HG03064 (cell line): ENCODE measurements around the gene GABRG3.
"Not testable (repeated sequence)": the region's sequence is repeated elsewhere in the genome, so short reads cannot be mapped to it uniquely, and the experiment has no call there.

Experiments
- ATAC-seq: cut with Tn5 transposase; IDR thresholded peaks from one replicate; pipeline ENCODE4 v1.9.1; 2021; ENCODE audit warnings: low read depth; ENCODE audit not compliant: unreplicated experiment

Gene GABRG3

GRCh38 chr15:27166917-27167316 is 195.9 kb downstream of the GABRG3 start:
- no peak for ATAC-seq

- ATAC-seq = no peak
Observed at GRCh38 chr15:27167738-27168137, 196.8 kb downstream of the GABRG3 start.

GRCh38 chr15:27170851-27171250 is 199.9 kb downstream of the GABRG3 start:
- no peak for ATAC-seq

- ATAC-seq = no peak
Observed at GRCh38 chr15:27172821-27173220, 201.8 kb downstream of the GABRG3 start.

- ATAC-seq = no peak
Observed at GRCh38 chr15:27175472-27176153, 204.6 kb downstream of the GABRG3 start.

GRCh38 chr15:27176785-27177406 is 205.9 kb downstream of the GABRG3 start:
- no peak for ATAC-seq

- no peak for ATAC-seq
Observed at GRCh38 chr15:27179789-27180188, 208.8 kb downstream of the GABRG3 start.

- ATAC-seq = no peak
Observed at GRCh38 chr15:27182561-27183110, 211.7 kb downstream of the GABRG3 start.

GRCh38 chr15:27183201-27183600 is 212.2 kb downstream of the GABRG3 start:
- ATAC-seq = no peak

GRCh38 chr15:27191515-27191914 is 220.5 kb downstream of the GABRG3 start:
- not testable (repeated sequence) for ATAC-seq

GRCh38 chr15:27196691-27197090 is 225.7 kb downstream of the GABRG3 start:
- ATAC-seq = no peak

GRCh38 chr15:27201425-27201824 is 230.4 kb downstream of the GABRG3 start:
- no peak for ATAC-seq

- no peak for ATAC-seq
Observed at GRCh38 chr15:27210176-27210575, 239.2 kb downstream of the GABRG3 start.

- ATAC-seq = no peak
Observed at GRCh38 chr15:27214032-27214431, 243.1 kb downstream of the GABRG3 start.

GRCh38 chr15:27214961-27215360 is 244.0 kb downstream of the GABRG3 start:
- no peak for ATAC-seq

GRCh38 chr15:27218426-27218825 is 247.4 kb downstream of the GABRG3 start:
- no peak for ATAC-seq

- ATAC-seq = no peak
Observed at GRCh38 chr15:27219636-27220035, 248.7 kb downstream of the GABRG3 start.

GRCh38 chr15:27220199-27220598 is 249.2 kb downstream of the GABRG3 start:
- ATAC-seq = no peak

GRCh38 chr15:27222479-27222878 is 251.5 kb downstream of the GABRG3 start:
- ATAC-seq = no peak

- ATAC-seq = no peak
Observed at GRCh38 chr15:27223179-27223578, 252.2 kb downstream of the GABRG3 start.

GRCh38 chr15:27231811-27232210 is 260.8 kb downstream of the GABRG3 start:
- ATAC-seq = no peak

- ATAC-seq = no peak
Observed at GRCh38 chr15:27232876-27233275, 261.9 kb downstream of the GABRG3 start.
